Gastrocnemius medialis (tissue), 4 donors: ENCODE measurements around the gene ZBTB20.

Source experiments
- POLR2A ChIP-seq, 2 donors: fragments of 450-650 bp; IDR thresholded peaks; one replicate each; pipeline ENCODE4 v1.6.1; 2017; ENCODE audit warnings: antibody characterized with exemption in 2 of 2, mild to moderate bottlenecking in 2 of 2, moderate library complexity in 2 of 2
- TF ChIP-seq, protein P1 (sequence below), 5 experiments: fragments of 450-650 bp in 3 of 5; fragments of 200-600 bp in 2 of 5; sonication (generic) in 2 of 5; IDR thresholded peaks in 4 of 5; conservative IDR thresholded peaks in 1 of 5; 1 replicate in 4 of 5; 2 replicates in 1 of 5; pipeline ENCODE4 v1.5.1; 2016 to 2019; ENCODE audit warnings: antibody characterized with exemption in 5 of 5, mild to moderate bottlenecking in 3 of 5, moderate library complexity in 3 of 5

DNA sequence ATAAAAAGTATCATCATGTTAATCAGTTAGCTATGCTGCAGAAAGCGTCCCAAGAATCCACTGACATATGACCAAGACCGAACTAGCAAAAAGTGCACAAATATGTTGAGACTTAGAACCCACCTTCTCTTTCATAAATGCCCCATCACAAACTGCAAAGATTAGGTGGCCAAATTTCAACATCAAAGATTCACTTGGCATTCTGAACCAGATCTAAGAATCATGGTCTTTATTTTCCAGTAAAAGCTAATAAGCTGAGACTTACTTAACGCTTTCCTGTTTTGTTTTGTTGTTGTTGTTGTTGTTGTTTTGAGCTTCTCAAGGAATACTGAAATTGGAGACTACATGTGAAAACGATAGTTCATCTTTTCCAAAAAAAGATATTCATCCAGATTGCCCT lies 62.4 kb downstream of the ZBTB20 start:
- no peak for TF ChIP-seq POLR2A (IDR thresholded peaks at IDR 0.05)
- TF ChIP-seq, protein P1, sequence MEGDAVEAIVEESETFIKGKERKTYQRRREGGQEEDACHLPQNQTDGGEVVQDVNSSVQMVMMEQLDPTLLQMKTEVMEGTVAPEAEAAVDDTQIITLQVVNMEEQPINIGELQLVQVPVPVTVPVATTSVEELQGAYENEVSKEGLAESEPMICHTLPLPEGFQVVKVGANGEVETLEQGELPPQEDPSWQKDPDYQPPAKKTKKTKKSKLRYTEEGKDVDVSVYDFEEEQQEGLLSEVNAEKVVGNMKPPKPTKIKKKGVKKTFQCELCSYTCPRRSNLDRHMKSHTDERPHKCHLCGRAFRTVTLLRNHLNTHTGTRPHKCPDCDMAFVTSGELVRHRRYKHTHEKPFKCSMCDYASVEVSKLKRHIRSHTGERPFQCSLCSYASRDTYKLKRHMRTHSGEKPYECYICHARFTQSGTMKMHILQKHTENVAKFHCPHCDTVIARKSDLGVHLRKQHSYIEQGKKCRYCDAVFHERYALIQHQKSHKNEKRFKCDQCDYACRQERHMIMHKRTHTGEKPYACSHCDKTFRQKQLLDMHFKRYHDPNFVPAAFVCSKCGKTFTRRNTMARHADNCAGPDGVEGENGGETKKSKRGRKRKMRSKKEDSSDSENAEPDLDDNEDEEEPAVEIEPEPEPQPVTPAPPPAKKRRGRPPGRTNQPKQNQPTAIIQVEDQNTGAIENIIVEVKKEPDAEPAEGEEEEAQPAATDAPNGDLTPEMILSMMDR (IDR thresholded peaks at IDR 0.05 in 4 of 5, conservative IDR thresholded peaks at IDR 0.05 in 1 of 5), result no peak
